Osteoblast (primary cell): ENCODE data around the gene SLC14A1. TPM values are rescaled to one million over a fixed set of nuclear protein-coding genes. Genes with fewer than 3 reads are reported as not detected.

ENCODE experiments used
- DNase-seq: peaks from one replicate; pipeline ENCODE4 v3.0.0; 2011; ENCODE audit warnings: low spot score, mixed read lengths; ENCODE audit not compliant: insufficient read length; ENCODE audit errors: missing footprints
- H2AFZ ChIP-seq: 2 replicates; pipeline ENCODE4 v1.6.0; 2011; ENCODE audit warnings: mild to moderate bottlenecking, low read length
- H3K27ac ChIP-seq: 2 replicates; pipeline ENCODE4 v1.5.1; 2011; ENCODE audit warnings: mild to moderate bottlenecking, low read depth, low read length, moderate library complexity
- H3K27me3 ChIP-seq: 2 replicates; pipeline ENCODE4 v1.6.0; 2012; ENCODE audit warnings: mild to moderate bottlenecking, control low read depth, inconsistent platforms, low read length, moderate library complexity; ENCODE audit not compliant: insufficient read depth
- H3K36me3 ChIP-seq: 2 replicates; pipeline ENCODE4 v1.5.1; 2011; ENCODE audit warnings: mild to moderate bottlenecking, low read length, control low read depth, moderate library complexity; ENCODE audit not compliant: insufficient read depth
- H3K4me1 ChIP-seq: 2 replicates; pipeline ENCODE4 v1.5.1; 2011; ENCODE audit warnings: mild to moderate bottlenecking, low read length, control low read depth, moderate library complexity; ENCODE audit not compliant: insufficient read depth
- H3K4me2 ChIP-seq: 2 replicates; pipeline ENCODE4 v1.6.0; 2011; ENCODE audit warnings: mild to moderate bottlenecking, low read length; ENCODE audit not compliant: insufficient read depth
- H3K4me3 ChIP-seq: fragments of 200-600 bp; sonication (generic); 3 replicates; pipeline ENCODE4 v1.5.1; 2012; ENCODE audit warnings: mild to moderate bottlenecking, low read length, inconsistent platforms; ENCODE audit not compliant: insufficient read depth
- H3K79me2 ChIP-seq: 2 replicates; pipeline ENCODE4 v1.6.0; 2012; ENCODE audit warnings: mild to moderate bottlenecking, low read length, control low read depth, inconsistent platforms; ENCODE audit not compliant: insufficient read depth
- H3K9me3 ChIP-seq: 2 replicates; pipeline ENCODE4 v1.5.1; 2011; ENCODE audit warnings: low read depth, low read length, control low read depth
- H4K20me1 ChIP-seq: 2 replicates; pipeline ENCODE4 v1.6.0; 2012; ENCODE audit warnings: mild to moderate bottlenecking, low read length, control low read depth; ENCODE audit not compliant: insufficient read depth
- CTCF ChIP-seq: IDR thresholded peaks from 2 replicates; pipeline ENCODE4 v1.5.1; 2011; ENCODE audit warnings: mild to moderate bottlenecking, low read depth, low read length, moderate library complexity; ENCODE audit errors: extremely low read depth
- total RNA-seq: library from RNA; depleted of rRNA; stranded (reverse); fragments of >200 nt; gene quantifications from 2 replicates; pipeline ENCODE4 v1.2.3, GENCODE V29; 2012

SLC14A1 gene
- total RNA-seq, 1 donor, result 136 TPM

DNA sequence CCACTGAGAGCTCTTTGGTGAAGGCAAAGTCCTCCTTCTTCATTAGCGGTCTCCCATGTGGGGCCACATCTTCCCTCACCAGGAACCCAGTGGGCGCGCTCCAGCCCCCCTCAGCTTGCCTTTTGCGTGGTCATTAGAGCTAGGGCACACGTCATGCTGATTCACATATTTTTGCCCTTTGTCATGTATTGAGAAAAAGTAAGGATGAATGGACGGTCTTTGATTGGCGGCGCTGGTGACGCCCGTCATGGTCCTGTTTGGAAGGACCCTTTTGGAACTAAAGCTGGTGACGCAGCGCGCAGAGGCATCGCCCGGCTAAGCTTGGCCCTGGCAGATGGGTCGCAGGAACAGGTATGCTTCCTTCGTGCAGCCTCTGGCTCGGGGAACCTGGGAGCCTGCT, 3.1 kb downstream of the SLC14A1 start:
- H3K4me3 ChIP-seq, result peak overlapping the region; percentile 63
- no peaks in the 10 kb centered on the region for H3K27me3 ChIP-seq
- no peaks in the 10 kb centered on the region for H3K9me3 ChIP-seq
- peaks cover 73% of the 10 kb centered on the region for H3K4me1 ChIP-seq
- peaks cover 25% of the 10 kb centered on the region for H3K36me3 ChIP-seq
- H4K20me1 ChIP-seq, result no peaks in the 10 kb centered on the region
- peak overlapping the region; percentile 81 for H3K27ac ChIP-seq
- peak overlapping the region; percentile 79 for H3K4me2 ChIP-seq
- DNase-seq, result no peak
- H2AFZ ChIP-seq, result peak overlapping the region; percentile 61
- TF ChIP-seq CTCF, result no peak
- H3K79me2 ChIP-seq, result peaks cover 56% of the 10 kb centered on the region

DNA sequence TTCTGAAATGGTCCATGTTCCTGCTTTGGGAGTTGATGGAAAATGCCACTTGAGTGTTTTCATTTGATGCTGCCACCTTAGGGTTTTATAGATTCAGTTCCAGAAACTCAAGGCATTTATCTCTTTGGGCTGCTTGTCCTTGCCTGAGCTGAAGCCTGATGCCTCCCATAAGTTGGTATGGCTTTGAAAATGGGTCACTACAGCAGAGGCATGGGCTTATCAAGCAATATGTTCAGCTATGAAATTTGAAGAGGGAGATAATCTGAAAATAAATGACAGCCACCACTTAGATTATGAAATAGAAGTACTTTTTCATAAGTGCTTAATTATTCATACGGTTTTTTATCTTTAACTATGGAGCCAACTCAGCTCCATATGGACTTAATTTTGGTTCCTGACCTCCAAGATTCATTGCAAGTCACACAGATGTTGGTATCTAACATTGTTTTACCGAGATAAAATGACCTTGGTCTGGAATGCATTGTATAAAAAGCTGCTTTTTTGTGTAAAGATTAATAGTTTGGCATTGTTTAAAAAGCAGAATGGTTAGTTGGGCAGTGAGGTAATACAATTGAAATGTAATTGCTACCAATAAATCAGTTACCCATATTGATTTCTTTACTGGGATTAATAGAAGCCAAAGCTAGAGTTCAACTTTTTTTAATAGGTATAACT, 4.5 kb downstream of the SLC14A1 start:
- Histone ChIP-seq H4K20me1 (no peaks in the 10 kb centered on the region), H3K4me3 (peak overlapping the region; percentile 63), H3K27ac (peak overlapping the region; percentile 47), H3K36me3 (peaks cover 39% of the 10 kb centered on the region), H3K79me2 (peaks cover 55% of the 10 kb centered on the region), H3K9me3 (no peaks in the 10 kb centered on the region), H3K27me3 (no peaks in the 10 kb centered on the region), H2AFZ (no peak overlapping the region), H3K4me1 (peaks cover 72% of the 10 kb centered on the region), H3K4me2 (peak overlapping the region; percentile 79)
- no peak for TF ChIP-seq CTCF
- peak; percentile 72 for DNase-seq

DNA sequence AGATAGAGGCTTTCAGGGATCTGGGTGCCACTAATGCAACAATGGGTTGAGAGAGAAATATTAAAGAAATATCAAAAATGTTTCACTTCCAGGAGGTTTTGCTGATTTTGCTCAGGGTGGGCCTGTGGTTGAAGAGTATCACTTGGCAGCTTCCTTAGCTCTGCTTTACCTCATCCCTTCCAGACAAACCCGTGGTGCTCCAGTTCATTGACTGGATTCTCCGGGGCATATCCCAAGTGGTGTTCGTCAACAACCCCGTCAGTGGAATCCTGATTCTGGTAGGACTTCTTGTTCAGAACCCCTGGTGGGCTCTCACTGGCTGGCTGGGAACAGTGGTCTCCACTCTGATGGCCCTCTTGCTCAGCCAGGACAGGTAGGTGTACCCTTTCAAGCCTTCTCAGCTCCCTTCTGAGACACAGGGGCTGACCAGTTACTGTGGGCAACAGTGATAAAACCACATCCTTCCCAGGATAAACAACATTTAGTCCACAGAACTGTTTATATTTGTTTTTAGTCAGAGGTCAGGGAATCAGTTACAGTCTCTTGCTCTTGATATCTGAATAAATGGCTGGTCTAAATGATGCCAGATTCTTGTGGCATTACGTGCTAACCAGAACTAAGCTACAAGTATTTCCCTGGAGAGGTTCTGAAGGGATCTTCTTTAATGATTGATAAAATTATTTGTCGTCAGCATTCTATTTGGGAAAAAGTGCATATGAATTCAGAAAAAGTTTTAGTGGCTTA, 7.0 kb downstream of the SLC14A1 start:
- H3K9me3 ChIP-seq, result no peaks in the 10 kb centered on the region
- no peaks in the 10 kb centered on the region for H4K20me1 ChIP-seq
- no peak overlapping the region for H2AFZ ChIP-seq
- TF ChIP-seq CTCF, result no peak
- peak overlapping the region; percentile 41 for H3K27ac ChIP-seq
- H3K79me2 ChIP-seq, result peaks cover 31% of the 10 kb centered on the region
- no peak overlapping the region for H3K4me3 ChIP-seq
- peaks cover 54% of the 10 kb centered on the region for H3K36me3 ChIP-seq
- no peak for DNase-seq
- peaks cover 53% of the 10 kb centered on the region for H3K4me1 ChIP-seq
- no peak overlapping the region for H3K4me2 ChIP-seq
- H3K27me3 ChIP-seq, result no peaks in the 10 kb centered on the region

GRCh38 chr18:45731716-45732115, 7.7 kb downstream of the SLC14A1 start:
- no peak for DNase-seq
- H3K4me3 ChIP-seq, result no peak overlapping the region
- no peaks in the 10 kb centered on the region for H4K20me1 ChIP-seq
- peaks cover 26% of the 10 kb centered on the region for H3K79me2 ChIP-seq
- no peak overlapping the region for H3K4me2 ChIP-seq
- TF ChIP-seq CTCF, result no peak
- H3K27ac ChIP-seq, result no peak overlapping the region
- H3K9me3 ChIP-seq, result no peaks in the 10 kb centered on the region
- H2AFZ ChIP-seq, result no peak overlapping the region
- H3K36me3 ChIP-seq, result peaks cover 60% of the 10 kb centered on the region
- H3K4me1 ChIP-seq, result peaks cover 48% of the 10 kb centered on the region
- no peaks in the 10 kb centered on the region for H3K27me3 ChIP-seq
